Esophagus mucosa (tissue), 1 donor: ENCODE measurements around the gene PLAGL1. TPM values are rescaled to one million over a fixed set of nuclear protein-coding genes. Genes with fewer than 3 reads are reported as not detected.

Experiments used
- ATAC-seq: fragments of 200-7000 bp; cut with Tn5 transposase; one replicate; pipeline ENCODE4 v1.9.1; 2020
- total RNA-seq: library from RNA; stranded (reverse); gene quantifications from one replicate; pipeline ENCODE4 v1.2.4, GENCODE V29; 2023
- donor health status: DM: yes; HTN: yes; CAD: no.

PLAGL1 gene
- total RNA-seq, 1 donor from 2014 or later: 17.9 TPM

DNA sequence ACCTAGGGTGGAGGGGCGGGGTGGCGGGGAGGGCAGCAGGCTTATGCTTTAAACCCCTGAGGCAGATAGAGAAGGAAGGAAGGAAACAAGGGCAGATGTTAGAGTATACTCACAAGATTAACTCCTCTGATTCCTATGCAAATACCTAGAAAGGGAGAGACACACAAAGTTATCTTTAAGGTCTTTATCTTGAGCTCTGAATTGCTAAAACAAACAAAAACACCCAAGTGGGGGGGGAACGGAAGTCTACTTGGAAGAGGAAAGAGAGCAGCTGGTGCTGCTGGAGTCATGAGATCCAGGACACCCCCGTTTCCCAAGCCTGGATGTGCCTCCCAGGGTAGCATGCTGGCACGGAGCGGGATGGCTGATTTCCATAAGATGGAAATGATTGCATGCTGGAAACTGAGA lies 43.4 kb downstream of the PLAGL1 start:
- no peak for ATAC-seq

- no peak for ATAC-seq
These were observed 44.7 kb downstream of the PLAGL1 start for GRCh38 chr6:143963158-143963919.

DNA sequence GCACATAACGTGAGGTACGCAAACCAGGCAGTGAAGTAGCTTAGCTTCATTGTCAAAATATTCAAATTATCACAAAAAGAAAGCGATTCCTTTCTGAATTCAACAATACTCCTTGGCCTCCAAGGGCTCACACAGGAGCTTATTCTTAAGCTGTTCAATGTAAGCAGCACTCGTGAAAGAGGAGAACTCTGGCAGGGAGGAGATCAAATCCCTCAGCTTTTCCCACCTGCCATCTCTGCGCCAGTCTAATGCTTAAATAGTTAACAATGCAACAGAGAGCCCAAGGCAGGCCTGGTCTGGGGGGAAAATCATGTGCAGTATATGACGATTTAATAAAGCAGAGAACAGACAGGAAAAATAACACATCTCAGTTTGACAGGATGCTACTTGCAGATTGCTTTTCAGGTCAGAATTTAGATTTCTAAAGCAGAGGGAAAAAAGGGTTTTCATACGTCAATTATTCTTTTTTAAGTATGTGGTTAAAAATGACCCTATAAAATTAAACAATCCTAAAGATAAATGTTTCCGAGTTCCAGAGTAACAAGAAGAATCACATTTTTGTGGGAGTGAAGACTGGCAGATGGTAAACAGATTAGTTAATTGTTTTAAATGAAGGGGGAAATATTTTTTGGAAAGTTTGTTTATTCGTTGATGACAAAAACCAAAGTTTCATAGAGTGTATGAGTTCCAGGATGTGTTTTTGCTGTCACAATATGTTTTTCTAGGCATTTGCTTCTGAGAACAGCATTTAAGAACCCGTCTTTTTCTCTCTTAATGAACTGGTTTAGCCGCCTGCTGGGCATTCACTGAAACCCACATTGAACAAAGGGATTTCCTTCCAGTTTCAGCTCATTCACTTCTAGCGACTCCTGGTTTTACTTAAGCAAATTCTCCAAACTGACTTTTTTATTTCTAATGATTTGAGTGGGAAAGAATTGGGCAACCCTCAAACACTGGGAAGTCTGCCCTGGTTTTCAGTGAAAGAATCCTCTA lies 45.9 kb downstream of the PLAGL1 start:
- no peak for ATAC-seq

GRCh38 chr6:143961066-143961465 lies 47.0 kb downstream of the PLAGL1 start:
- ATAC-seq: no peak

DNA sequence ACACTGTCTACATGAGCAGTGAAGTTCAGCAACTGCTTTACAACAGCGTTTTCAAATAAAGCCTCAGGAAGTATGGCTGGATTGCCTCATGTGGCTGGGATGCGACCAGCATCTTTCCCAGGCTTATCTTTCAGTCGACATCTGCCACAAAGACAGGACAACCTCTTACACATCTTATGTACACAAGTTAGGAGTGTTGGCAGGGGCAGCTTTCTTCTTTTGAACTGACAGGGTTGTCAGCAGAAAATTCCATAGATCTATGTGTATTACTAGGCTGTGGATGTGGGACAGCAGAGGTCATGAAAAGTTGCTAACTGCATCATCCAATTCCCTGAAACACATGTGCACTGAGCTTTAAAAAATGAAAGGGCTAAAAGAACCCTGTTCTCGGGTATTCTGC lies 48.1 kb downstream of the PLAGL1 start:
- ATAC-seq: no peak

DNA sequence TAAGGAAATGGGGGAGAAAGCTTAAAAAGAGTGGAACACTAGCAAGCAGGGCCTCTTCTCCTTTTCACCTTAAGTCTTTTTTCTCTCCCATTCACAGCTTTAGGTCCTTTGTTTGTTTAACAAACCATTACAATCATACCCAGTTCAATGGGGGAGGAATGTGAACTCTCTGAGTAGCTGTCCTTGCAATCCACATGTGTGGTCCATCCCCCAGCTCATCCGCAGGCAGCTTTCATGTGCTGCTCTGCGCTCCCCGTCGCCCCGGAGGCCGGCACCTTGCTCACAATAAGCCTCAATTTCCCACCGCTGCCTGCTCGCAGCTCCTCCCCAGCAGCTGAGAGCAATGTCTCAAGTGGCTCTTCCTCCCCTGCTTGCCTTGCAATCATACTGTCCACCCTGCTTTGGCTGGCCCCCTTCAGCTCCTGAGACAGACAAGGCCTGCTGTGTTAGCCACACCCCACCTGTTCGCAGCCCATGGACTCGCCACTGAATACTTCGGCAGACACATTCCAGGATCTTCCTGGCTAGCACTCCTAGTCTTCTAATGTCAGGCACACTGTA lies 49.1 kb downstream of the PLAGL1 start:
- ATAC-seq: no peak

DNA sequence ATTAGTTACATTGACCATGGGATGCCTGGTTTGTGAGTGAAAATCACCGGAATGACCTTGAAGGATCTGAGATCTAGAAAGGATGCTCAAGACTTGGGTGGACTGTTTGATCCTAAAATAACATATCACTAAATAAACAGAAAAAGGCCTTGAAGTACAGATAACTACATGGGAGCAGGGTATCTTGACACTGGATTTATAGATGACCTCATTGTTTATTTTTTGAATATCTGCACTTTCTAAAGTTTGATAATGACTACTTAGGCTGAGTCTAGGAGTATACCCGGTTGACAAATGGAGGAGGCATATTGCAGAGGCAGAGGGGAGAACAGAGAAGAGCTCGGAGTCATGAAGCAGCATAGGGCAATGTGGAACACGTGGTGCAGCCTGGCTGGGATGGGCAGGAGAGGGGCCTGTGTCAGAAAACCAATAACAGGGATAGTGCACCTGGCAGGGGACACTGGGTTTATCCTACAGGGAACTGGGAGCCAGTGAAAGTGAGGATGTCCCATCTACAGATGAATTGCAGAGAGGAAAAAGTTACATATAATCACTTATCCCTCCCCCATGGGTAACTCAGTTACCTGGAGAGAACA lies 50.3 kb downstream of the PLAGL1 start:
- ATAC-seq: no peak

GRCh38 chr6:143955971-143956370 lies 52.1 kb downstream of the PLAGL1 start:
- no peak for ATAC-seq

- ATAC-seq: no peak
These were observed 54.1 kb downstream of the PLAGL1 start for GRCh38 chr6:143953922-143954321.

DNA sequence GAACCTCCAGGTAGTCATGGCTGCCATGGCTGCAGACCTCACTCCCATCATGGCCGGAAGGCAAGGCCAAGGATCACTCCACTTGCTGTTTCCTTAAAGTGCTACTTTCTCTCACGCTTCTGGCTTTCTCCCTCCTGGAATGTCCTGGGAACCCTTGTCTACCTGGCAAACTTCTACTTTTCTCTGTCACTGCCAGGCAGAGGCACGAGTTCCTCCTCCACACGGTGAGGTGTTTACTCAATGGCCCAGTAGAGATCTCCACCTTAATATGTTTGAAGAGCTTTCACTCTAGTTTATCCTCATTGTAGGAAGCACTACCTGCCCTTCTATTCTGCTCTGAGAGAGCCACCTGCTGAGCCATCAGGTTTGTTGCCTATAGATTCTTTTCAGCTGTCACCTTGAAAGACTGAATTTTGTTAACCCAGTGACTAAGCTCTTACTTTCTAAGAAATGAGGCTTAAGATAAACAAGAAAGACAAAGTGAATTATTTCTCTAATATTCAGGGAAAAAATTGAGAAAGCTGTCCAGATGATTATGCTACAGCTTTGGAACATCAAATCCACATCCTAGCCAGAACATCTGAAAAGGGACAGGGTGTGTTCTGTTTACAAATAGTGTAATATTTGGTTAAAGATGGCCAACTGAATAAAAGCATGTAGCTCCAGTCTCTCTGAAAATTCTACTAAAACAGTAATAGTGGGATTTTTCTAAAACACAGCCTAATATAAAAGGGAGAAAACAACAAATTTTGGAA lies 54.9 kb downstream of the PLAGL1 start:
- no peak for ATAC-seq

DNA sequence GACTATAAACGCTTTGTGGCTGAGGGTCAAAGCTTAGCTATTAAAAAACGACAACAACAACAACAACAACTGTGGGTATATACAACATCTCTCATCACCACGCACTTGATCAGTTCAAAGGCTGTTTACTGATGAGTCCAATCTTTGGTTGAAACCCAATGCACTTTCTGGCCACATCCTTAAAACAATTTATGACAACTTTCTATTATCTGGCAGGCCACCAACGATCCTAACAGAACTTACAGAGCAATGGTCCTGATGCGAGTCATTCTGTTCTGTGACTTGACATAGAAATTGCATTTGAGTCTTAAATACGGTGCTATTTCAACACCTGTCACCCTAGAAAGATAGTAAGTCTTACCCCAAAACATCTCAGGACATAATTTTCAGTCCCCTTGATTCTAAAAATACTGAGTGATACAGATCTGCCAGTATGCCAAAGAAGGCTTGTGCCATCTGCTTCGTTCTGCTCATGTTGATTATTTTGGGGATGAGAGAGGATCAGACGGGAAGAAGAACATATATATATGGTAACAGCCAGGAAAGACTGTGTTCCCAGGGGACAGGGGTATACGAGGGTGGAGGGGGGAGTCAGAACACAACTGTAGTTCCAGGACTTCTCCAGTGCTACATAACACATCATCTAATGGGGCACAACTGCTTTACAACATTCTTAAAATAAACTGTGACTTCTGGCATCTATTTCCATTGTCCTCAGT lies 55.8 kb downstream of the PLAGL1 start:
- no peak for ATAC-seq

DNA sequence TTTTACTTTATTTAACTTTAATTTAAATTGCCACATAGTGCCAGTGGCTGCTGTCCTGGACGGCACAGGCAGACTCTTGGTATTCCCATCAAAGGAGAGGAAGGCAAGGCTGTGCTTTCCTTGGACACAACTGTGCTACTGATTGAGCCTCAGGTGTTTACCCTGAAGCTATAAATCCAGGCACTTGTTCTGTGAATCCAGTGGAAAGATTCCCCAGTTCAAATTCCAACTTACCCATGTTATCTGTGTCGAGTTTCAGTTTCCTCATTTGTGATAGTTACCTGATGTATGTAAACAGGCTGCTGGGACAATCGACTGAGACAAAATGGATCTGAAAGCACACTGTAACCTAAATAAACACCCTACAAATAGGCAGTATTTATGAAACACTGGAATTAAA lies 57.2 kb downstream of the PLAGL1 start:
- no peak for ATAC-seq

DNA sequence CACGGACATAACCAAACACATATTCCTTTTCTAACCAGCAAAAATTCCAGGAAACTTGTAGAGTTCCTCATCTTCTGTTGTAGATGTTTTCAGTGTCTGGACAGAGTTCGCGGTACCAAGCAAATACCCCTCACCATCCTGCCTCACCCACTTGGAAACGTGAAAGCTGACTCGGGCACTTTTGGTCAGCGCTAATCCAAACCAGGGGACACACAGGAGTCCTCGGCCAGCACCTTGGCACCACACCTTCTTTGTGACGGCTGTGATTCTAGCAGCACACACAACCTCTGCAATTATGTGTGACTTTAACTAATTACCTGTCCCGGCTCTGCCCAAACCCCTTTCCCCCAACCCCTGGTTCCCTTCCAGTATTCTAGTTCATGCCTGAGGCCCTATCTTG lies 58.1 kb downstream of the PLAGL1 start:
- no peak for ATAC-seq

DNA sequence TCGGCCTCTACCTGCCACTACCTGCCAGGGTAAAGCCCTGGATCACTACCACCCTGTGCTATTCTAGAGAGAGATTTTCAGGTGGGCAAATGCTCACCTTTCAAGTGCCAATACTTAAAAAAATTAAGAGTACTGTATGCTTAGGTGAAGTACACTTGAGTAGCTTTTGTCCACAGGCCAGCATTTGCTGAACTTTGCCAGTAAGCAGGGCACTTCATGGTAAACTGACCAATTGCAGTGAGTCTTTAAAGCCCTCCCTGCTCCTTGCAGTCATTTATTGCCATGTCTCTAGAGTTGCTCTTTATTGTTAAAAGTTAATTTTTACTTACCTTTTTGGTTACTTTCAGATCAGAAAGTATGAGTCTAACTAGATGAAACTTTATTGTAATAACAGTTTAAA lies 58.5 kb downstream of the PLAGL1 start:
- ATAC-seq: no peak

DNA sequence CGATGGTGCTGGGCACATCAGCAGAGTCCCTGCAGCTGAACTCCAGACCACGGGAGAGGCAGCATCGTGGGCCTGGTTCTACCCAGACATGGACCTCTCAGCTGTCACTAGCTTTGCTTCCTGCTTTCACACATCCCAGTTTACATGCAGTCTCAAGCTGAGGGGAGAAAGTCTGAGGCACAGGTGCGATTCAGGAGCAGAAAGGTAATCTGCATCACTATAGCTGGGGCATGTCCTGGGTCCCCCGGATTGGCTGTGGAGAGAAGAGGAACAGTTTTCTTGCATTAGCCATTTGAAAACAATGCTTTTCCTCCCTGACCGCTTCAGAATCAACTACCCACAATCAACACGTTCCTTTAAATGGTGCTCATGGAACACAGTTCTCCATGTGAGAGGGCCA lies 59.9 kb downstream of the PLAGL1 start:
- no peak for ATAC-seq

DNA sequence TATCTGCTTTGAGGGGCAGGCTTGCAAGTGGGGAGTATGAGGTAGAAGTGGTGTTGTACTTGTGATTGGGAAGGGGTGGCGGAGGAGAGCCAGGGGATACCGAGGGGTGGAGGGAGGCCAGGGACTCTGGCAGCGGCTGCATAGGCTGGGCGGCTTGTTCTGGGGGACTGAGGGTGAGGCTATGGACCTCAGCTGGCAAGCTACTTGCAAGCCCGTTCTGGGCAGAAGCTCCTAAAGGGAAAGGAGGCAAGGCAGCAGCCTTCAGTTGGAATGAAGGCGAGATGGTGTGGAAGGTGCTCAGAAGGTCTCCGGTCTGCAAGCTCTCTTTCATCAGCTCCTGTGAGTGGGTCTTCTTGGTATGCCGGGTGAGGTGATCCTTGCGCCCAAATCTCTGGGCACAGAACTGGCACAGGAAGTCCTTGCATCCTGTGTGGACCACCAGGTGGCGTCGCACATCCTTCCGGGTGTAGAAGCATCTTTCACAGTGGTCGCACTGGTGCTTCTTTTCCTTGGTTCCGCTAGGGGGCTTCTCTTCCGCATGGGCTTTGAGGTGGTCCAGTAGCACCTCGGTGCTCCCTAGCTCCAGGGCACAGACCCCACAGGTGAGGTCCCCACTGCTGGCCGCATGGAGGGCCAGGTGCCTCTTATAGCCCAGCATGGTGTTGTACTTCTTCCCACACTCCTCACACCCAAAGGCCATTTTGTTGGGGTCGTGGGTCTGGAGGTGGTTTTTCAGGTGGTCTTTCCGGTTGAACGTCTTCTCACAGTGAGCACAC lies 66.0 kb downstream of the PLAGL1 start:
- no peak for ATAC-seq

- ATAC-seq: peak; percentile 85
These were observed 68.0 kb downstream of the PLAGL1 start for GRCh38 chr6:143940011-143940597.

- ATAC-seq: no peak
These were observed 68.7 kb downstream of the PLAGL1 start for GRCh38 chr6:143939364-143939763.

- ATAC-seq: no peak
These were observed 70.4 kb downstream of the PLAGL1 start for GRCh38 chr6:143937668-143937970.
